22Rv1 (cell line): ENCODE results near the gene TRAPPC6A.

ENCODE experiments used
- H3K27ac ChIP-seq: fragments of 450-650 bp; 2 replicates; pipeline ENCODE4 v1.5.1; 2017
- CTCF ChIP-seq: fragments of 450-650 bp; IDR thresholded peaks from 2 replicates; pipeline ENCODE4 v1.5.1; 2017; ENCODE audit warnings: mild to moderate bottlenecking
- ZFX ChIP-seq: fragments of 450-650 bp; IDR thresholded peaks from 2 replicates; pipeline ENCODE4 v1.6.1; 2017; ENCODE audit warnings: antibody characterized with exemption, borderline replicate concordance

The TRAPPC6A gene

GRCh38 chr19:45133661-45134060 lies 44.4 kb downstream of the TRAPPC6A start:
- TF ChIP-seq CTCF, result no peak
- TF ChIP-seq ZFX, result no peak
- no peak overlapping the region for H3K27ac ChIP-seq

GRCh38 chr19:45130888-45131615 lies 47.0 kb downstream of the TRAPPC6A start:
- TF ChIP-seq ZFX, result no peak
- peak; percentile 54 for TF ChIP-seq CTCF
- H3K27ac ChIP-seq, result no peak overlapping the region

DNA sequence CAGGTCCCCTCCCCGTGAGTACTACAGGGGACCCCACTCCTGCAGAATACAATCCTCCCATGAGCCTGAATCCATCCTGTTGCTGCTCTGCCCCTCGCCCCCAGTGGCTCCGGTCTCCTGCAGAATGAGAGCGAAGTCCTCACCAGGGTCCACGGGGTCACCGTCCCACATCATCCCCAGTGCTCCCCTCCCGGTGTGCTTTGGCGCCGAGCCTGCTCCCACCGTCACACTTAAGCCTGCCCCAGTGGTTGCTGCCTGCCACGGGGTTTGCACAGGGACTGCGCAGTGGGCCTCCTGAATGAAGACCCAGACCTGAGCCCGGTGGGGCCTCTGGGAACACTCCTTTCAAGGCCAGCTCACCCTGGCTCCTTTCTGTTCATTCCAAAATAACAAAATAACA lies 47.8 kb downstream of the TRAPPC6A start:
- H3K27ac ChIP-seq, result no peak overlapping the region
- TF ChIP-seq CTCF (no peak), ZFX (no peak)

DNA sequence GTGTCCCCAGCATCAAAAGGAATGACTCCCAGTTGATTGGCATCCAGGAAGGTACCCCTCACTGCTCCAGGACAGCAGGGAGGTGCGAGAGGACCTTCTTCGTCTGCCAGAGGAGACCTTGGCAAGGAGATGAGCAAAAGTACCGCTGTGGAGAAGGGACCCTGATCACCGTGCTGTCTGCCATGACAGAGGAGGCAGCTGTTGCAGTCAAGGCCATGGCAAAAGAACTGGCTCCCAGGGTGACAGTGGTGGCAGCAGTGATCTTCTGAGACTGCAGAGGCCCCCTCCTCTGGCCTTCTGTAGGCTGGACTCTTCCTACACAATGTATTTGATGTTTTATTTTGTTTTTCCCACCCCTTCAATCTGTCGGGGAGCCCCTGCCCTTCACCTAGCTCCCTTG lies 49.2 kb downstream of the TRAPPC6A start:
- no peak for TF ChIP-seq ZFX
- no peak for TF ChIP-seq CTCF
- no peak overlapping the region for H3K27ac ChIP-seq

DNA sequence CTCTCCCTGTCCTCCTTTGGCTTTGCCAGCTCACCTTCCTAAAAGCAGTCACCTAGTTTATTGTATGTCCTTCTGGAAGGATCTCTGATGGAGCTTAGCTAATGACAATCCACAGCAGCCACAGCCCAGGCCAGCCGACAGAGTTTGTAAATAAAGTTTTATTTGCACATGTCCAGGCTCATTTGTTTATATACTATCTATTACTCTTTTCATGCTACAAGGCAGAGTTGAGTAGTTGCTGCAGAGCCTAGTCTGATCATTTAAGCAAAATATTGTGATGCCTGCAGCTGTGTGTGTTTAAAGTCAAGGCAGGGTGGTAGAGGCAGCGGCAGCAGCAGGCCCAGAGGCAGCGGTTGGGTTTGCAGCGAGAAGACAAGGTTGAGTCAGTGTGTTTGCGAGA lies 49.9 kb downstream of the TRAPPC6A start:
- no peak for TF ChIP-seq ZFX
- no peak for TF ChIP-seq CTCF
- no peak overlapping the region for H3K27ac ChIP-seq

- H3K27ac ChIP-seq, result no peak overlapping the region
- no peak for TF ChIP-seq CTCF
- no peak for TF ChIP-seq ZFX
These were observed 51.4 kb downstream of the TRAPPC6A start for GRCh38 chr19:45126654-45127053.

- H3K27ac ChIP-seq, result no peak overlapping the region
- peak; percentile 89 for TF ChIP-seq CTCF
- no peak for TF ChIP-seq ZFX
These were observed 52.0 kb downstream of the TRAPPC6A start for GRCh38 chr19:45125975-45126493.
